A549 treated with CpdA at 1 μM for 4 hours (cell line): ENCODE measurements around the gene CCDC85A. TPM values are rescaled to one million over a fixed set of nuclear protein-coding genes. Genes with fewer than 3 reads are reported as not detected.

Source experiments
- total RNA-seq: library from RNA; stranded (reverse); fragments of 200-300 nt; extraction: Qiagen RNA extraction; gene quantifications from 5 replicates; pipeline ENCODE4 v1.2.3, GENCODE V29; 2022; ENCODE audit warnings: low read depth

CCDC85A gene
- total RNA-seq = 0.05 to 0.12 TPM (median 0.10 TPM) in 5 replicates

GRCh38 chr2:56183643-56184499 is at the start of gene CCDC85A:
Gene CCDC85A (plus strand): TSS chr2:56183990. CDS start chr2:56184625, 635 bp downstream.

